GM23338 (cell line): ENCODE measurements around the gene SETX.

Source experiments
- CREB1 ChIP-seq: fragments of 250-450 bp; sonication (Bioruptor Pico); IDR thresholded peaks from 2 replicates; pipeline ENCODE4 v1.5.0; 2020; ENCODE audit warnings: low read depth, mild to moderate bottlenecking, moderate library complexity
- CTCF ChIP-seq, 2 experiments: fragments of 200-600 bp in 1 of 2; sonication (generic) in 1 of 2; conservative IDR thresholded peaks; 2 replicates each; pipeline versions ENCODE4 v1.5.1 to v1.6.1; 2016 to 2017; ENCODE audit warnings: antibody characterized with exemption in 2 of 2, low read depth in 2 of 2, mild to moderate bottlenecking in 2 of 2, moderate library complexity in 1 of 2
- ETS1 ChIP-seq: IDR thresholded peaks from 2 replicates; pipeline ENCODE4 v1.6.1; 2016; ENCODE audit warnings: antibody characterized with exemption
- EZH2 ChIP-seq: fragments of 200-600 bp; sonication (generic); IDR thresholded peaks from one replicate; pipeline ENCODE4 v1.8.0; 2017; ENCODE audit warnings: antibody characterized with exemption, mild to moderate bottlenecking, low read depth; ENCODE audit not compliant: unreplicated experiment
- EZH2phosphoT487 ChIP-seq: fragments of 200-600 bp; sonication (generic); IDR thresholded peaks from one replicate; pipeline ENCODE4 v1.8.1; 2018; ENCODE audit warnings: antibody characterized with exemption; ENCODE audit not compliant: unreplicated experiment
- JUNB ChIP-seq: IDR thresholded peaks from one replicate; pipeline ENCODE4 v1.6.1; 2016; ENCODE audit warnings: antibody characterized with exemption; ENCODE audit not compliant: unreplicated experiment
- NANOG ChIP-seq: IDR thresholded peaks from 2 replicates; pipeline ENCODE4 v1.6.1; 2016; ENCODE audit warnings: antibody characterized with exemption, borderline replicate concordance
- POLR2AphosphoS5 ChIP-seq: IDR thresholded peaks from 2 replicates; pipeline ENCODE4 v1.6.1; 2016; ENCODE audit warnings: antibody characterized with exemption, low read depth
- REST ChIP-seq: IDR thresholded peaks from one replicate; pipeline ENCODE4 v1.6.1; 2018; ENCODE audit warnings: antibody characterized with exemption; ENCODE audit not compliant: unreplicated experiment
- ZNF331 ChIP-seq: fragments of 250-450 bp; sonication (Bioruptor Pico); IDR thresholded peaks from 2 replicates; pipeline ENCODE4 v1.5.0; 2020; ENCODE audit warnings: low read depth, mild to moderate bottlenecking, moderate library complexity

GRCh38 chr9:132383462-132383883 lies 28.7 kb upstream of the SETX start:
- TF ChIP-seq CTCF (conservative IDR thresholded peaks at IDR 0.05; ENCODE audit: low read depth in 2 of 2) (no peak), EZH2 (no peak), ZNF331 (CRISPR knock-in tag) (no peak), POLR2AphosphoS5 (no peak), REST (no peak), EZH2phosphoT487 (no peak), JUNB (no peak), ETS1 (no peak), CREB1 (CRISPR knock-in tag) (no peak), NANOG (no peak)
